MM.1S (cell line): ENCODE measurements around the gene TES.
A peak's percentile ranks its signal among the peaks of the same experiment; 100 is the strongest.

Experiments
- DNase-seq: peaks from one replicate; pipeline ENCODE4 v3.0.0-alpha.2; 2015
- H2AFZ ChIP-seq: fragments of 300-600 bp; sonication (generic); 2 replicates; pipeline ENCODE4 v1.6.0; 2016; ENCODE audit warnings: antibody characterized with exemption, low read length
- H3F3A ChIP-seq: fragments of 300-600 bp; sonication (generic); 2 replicates; pipeline ENCODE4 v1.6.1; 2016; ENCODE audit warnings: mild to moderate bottlenecking, antibody characterized with exemption, low read length, moderate library complexity, mixed read lengths; ENCODE audit not compliant: insufficient read depth
- H3K27ac ChIP-seq: fragments of 300-600 bp; sonication (generic); 2 replicates; pipeline ENCODE4 v1.5.1; 2016; ENCODE audit warnings: mild to moderate bottlenecking, low read length
- H3K27me3 ChIP-seq: fragments of 300-600 bp; sonication (generic); replicated peaks from 2 replicates; pipeline ENCODE4 v1.6.0; 2016; ENCODE audit warnings: low read length; ENCODE audit not compliant: insufficient read depth
- H3K36me3 ChIP-seq: fragments of 300-600 bp; sonication (generic); replicated peaks from 2 replicates; pipeline ENCODE4 v1.6.1; 2016; ENCODE audit warnings: mild to moderate bottlenecking, low read length, mixed read lengths; ENCODE audit not compliant: insufficient read depth
- H3K4me1 ChIP-seq: fragments of 300-600 bp; sonication (generic); 2 replicates; pipeline ENCODE4 v1.6.1; 2016; ENCODE audit warnings: low read length, mixed read lengths
- H3K4me2 ChIP-seq: fragments of 300-600 bp; sonication (generic); 2 replicates; pipeline ENCODE4 v1.6.0; 2016; ENCODE audit warnings: low read depth, low read length
- H3K4me3 ChIP-seq: fragments of 300-600 bp; sonication (generic); 2 replicates; pipeline ENCODE4 v1.5.1; 2016; ENCODE audit warnings: low read length, mixed read lengths
- H3K79me2 ChIP-seq: fragments of 300-600 bp; sonication (generic); 2 replicates; pipeline ENCODE4 v1.6.1; 2016; ENCODE audit warnings: mixed run types, low read length, mixed read lengths
- H3K9ac ChIP-seq: fragments of 300-600 bp; sonication (generic); 2 replicates; pipeline ENCODE4 v1.6.1; 2016; ENCODE audit warnings: low read length, mixed read lengths
- H3K9me2 ChIP-seq: fragments of 300-600 bp; sonication (generic); replicated peaks from 2 replicates; pipeline ENCODE4 v1.6.1; 2016; ENCODE audit warnings: mild to moderate bottlenecking, low read length, mixed read lengths; ENCODE audit not compliant: insufficient read depth
- H3K9me3 ChIP-seq: fragments of 300-600 bp; sonication (generic); replicated peaks from 2 replicates; pipeline ENCODE4 v1.6.1; 2016; ENCODE audit warnings: mild to moderate bottlenecking, low read length, mixed read lengths; ENCODE audit not compliant: insufficient read depth
- H4K20me1 ChIP-seq: fragments of 300-600 bp; sonication (generic); 2 replicates; pipeline ENCODE4 v1.6.1; 2016; ENCODE audit warnings: mild to moderate bottlenecking, low read length, moderate library complexity, mixed read lengths; ENCODE audit not compliant: insufficient read depth
- CTCF ChIP-seq: fragments of 300-600 bp; sonication (generic); IDR thresholded peaks from 2 replicates; pipeline ENCODE4 v1.5.1; 2016; ENCODE audit warnings: antibody characterized with exemption, low read length, mixed read lengths
- EZH2 ChIP-seq: fragments of 300-600 bp; sonication (generic); optimal IDR thresholded peaks from 2 replicates; pipeline ENCODE3; 2017; ENCODE audit warnings: low read depth, mild to moderate bottlenecking, antibody characterized with exemption, low read length, mixed read lengths
- EZH2phosphoT487 ChIP-seq: fragments of 300-600 bp; sonication (generic); IDR thresholded peaks from 2 replicates; pipeline ENCODE4 v1.6.1; 2018; ENCODE audit warnings: antibody characterized with exemption, low read length

Gene TES

GRCh38 chr7:116176226-116176625 is 34.1 kb upstream of the TES start:
- no peaks in the 10 kb centered on the region for H3F3A ChIP-seq
- H3K27ac ChIP-seq, result no peak overlapping the region

GRCh38 chr7:116177009-116177408 is 33.3 kb upstream of the TES start:
- Histone ChIP-seq H3K9ac (no peak overlapping the region), H3K79me2 (no peaks in the 10 kb centered on the region), H3K36me3 (no peaks in the 10 kb centered on the region), H3K27me3 (no peaks in the 10 kb centered on the region), H3K4me2 (no peak overlapping the region), H3F3A (no peaks in the 10 kb centered on the region), H3K27ac (no peak overlapping the region), H2AFZ (no peak overlapping the region), H3K9me2 (no peaks in the 10 kb centered on the region), H3K9me3 (no peaks in the 10 kb centered on the region), H3K4me3 (no peak overlapping the region), H4K20me1 (no peaks in the 10 kb centered on the region), H3K4me1 (no peaks in the 10 kb centered on the region)
- no peak for DNase-seq
- TF ChIP-seq CTCF (no peak), EZH2 (no peak), EZH2phosphoT487 (no peak)

More at GRCh38 chr7:116176226-116176625, 34.1 kb upstream of the TES start:
- no peaks in the 10 kb centered on the region for H4K20me1 ChIP-seq
- DNase-seq, result no peak
- H3K9me3 ChIP-seq, result no peaks in the 10 kb centered on the region
- no peaks in the 10 kb centered on the region for H3K79me2 ChIP-seq
- no peak for TF ChIP-seq EZH2phosphoT487
- TF ChIP-seq EZH2, result no peak
- no peak for TF ChIP-seq CTCF
- H3K27me3 ChIP-seq, result no peaks in the 10 kb centered on the region
- no peak overlapping the region for H2AFZ ChIP-seq
- H3K9ac ChIP-seq, result no peak overlapping the region
- H3K4me3 ChIP-seq, result no peak overlapping the region
- H3K9me2 ChIP-seq, result no peaks in the 10 kb centered on the region
- H3K4me1 ChIP-seq, result no peaks in the 10 kb centered on the region
- no peak overlapping the region for H3K4me2 ChIP-seq
- no peaks in the 10 kb centered on the region for H3K36me3 ChIP-seq

GRCh38 chr7:116180302-116180701 is 30.0 kb upstream of the TES start:
- Histone ChIP-seq H3K9me2 (no peaks in the 10 kb centered on the region), H3F3A (no peaks in the 10 kb centered on the region), H3K27me3 (no peaks in the 10 kb centered on the region), H2AFZ (peak overlapping the region; percentile 32; the same call in 1 of the 2 replicates), H4K20me1 (no peaks in the 10 kb centered on the region), H3K36me3 (no peaks in the 10 kb centered on the region), H3K27ac (no peak overlapping the region), H3K4me2 (no peak overlapping the region), H3K9ac (no peak overlapping the region), H3K4me1 (no peaks in the 10 kb centered on the region), H3K79me2 (no peaks in the 10 kb centered on the region), H3K9me3 (no peaks in the 10 kb centered on the region), H3K4me3 (no peak overlapping the region)
- peak; percentile 71 for DNase-seq
- TF ChIP-seq CTCF (peak; percentile 93), EZH2phosphoT487 (no peak), EZH2 (no peak)
